NCI-H1694 (cell line): ENCODE results near the gene LRRC45.
A peak's percentile ranks its signal among the peaks of the same experiment; 100 is the strongest.

Source experiments
- DNase-seq: peaks from one replicate; lab custom pipeline; 2025; lab: John Stamatoyannopoulos, UW

LRRC45 gene

DNA sequence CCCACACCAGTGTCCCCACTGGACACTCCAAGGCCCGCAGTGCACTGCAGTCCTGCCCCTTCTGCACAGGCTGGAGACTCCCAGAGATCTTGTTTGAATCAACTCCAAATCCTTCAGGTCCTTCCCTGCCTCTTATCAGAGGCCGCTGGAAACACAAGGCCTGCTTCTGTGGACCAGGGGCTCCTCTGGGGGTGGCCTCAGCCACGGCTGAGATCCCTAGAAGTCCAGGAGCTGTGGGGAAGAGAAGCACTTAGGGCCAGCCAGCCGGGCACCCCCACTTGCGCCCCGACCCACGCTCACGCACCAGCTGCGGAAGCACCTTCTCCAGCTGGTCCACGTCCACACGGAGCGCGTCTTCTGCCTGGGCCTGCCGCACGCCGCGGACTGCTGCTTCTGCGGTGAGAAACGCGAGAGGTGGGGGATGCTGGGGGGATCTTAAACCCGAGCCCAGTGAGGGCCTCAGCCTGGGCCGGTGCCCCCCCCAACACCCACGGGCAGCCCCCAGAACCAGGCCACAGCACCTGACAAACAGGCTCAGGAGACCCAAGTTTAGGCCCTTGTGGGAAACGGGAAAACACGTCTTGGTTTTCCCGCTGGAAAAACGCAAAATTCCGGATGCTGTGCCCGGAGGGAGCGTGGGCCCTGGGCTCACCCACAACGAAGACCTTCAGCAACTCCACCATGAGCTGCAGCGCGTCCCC is 4.0 kb upstream of the LRRC45 start:
- no peak for DNase-seq

DNA sequence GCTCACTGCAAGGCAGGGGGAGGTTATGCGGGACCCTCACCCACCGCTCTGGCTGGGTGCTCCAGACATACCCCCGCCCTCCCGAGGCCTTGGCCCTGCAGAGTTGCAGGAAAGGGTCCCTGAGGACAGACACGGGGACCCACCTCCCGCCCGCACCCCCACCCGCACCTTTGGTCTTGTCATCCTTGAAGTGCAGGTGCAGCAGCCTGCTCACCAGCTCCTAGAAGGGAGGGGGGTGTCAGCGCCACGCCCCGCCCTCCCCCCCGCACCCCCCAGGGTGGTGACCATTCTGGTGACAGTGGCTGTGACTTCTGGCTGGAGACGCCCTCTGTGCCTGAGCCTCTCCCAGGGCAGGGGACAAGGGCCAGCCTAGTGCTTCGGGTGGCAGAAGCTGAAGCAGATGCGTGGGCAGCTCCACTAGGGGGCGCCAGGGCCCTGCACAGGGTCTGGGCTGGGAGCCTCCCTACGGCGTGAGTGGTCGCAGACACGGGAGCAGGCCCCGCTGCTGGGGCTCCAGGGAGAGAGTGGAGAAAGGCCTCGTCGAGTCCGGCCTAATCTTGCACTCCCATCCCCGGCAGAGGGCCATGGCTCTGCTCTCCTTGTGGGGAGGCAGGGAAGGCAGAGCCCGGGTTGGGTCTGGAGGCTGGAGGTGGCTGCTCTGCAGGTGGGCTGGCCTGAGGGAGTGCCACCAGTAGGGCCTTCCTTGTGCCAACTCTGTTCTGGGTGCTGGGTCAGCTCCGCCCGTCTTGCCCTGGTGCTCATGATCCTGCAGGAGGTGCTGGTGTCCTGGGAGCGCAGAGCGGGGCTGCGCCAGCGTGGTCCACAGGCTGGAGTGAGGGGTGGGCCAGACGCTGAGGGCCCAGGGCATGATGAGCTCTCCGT is 3.2 kb upstream of the LRRC45 start:
- peak; percentile 53 for DNase-seq

DNA sequence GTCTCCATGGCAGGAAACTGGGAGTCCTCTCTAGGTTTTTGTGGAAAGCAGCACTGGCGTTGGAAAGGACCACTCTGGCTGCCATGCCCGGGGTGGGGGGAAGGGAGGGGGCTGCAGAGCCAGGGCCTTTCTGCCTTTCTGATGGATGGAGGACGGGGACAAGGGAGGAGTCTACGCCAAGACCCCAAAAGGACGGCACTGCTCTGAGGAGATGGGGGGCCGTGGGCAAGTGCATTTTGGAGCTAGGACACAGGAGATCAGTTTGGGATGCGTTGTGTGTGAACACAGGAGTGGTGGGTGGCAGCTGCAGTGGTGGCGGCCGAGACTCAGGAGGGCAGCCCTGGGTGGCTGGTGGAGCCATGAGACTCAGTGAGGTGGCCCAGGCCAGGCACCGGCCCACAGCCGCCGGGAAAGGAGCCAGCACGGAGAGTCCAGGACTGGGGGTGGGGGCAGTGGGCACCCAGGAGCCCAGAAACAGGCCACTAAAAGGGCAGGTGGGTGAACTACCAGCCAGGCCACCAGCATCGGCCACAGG is 2.5 kb upstream of the LRRC45 start:
- DNase-seq: no peak

DNA sequence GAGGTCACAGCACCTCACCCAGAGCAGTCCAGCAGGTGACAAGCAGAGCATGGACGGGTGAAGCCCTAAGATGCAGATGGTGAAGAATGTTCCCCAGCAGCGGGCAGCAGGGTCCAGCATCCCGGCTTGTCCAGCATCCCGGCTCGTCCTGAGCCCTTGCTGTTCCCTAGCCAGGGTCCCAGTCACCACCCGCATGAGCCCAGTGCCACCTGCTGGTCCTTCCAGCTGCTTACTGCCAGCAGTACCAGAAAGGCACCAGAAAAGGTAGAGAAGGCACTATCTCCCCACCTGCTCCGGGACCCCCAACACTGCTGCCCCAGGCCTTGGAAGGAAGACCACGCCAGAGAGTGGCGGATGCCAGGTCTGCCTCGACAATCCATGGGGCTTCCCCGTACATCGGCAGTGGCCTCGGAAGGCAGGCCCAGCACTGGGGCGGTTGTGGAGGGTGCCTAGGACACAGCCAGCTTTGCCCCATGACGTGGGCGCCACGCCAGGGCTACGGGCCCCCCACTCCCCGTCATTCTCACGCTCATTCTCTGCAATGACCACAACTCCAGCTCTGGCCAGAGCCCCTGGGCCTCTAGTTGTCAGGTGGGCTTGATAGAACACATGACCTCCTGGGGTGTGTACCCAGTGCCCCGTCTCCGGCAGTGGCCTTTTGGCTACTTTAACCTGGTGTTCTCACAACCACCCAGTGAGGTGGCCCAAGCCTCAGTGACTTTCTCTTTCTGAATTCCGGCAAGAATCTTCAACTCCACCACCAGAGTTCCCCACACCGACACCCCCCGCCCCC is 1.8 kb upstream of the LRRC45 start:
- peak; percentile 71 for DNase-seq

DNA sequence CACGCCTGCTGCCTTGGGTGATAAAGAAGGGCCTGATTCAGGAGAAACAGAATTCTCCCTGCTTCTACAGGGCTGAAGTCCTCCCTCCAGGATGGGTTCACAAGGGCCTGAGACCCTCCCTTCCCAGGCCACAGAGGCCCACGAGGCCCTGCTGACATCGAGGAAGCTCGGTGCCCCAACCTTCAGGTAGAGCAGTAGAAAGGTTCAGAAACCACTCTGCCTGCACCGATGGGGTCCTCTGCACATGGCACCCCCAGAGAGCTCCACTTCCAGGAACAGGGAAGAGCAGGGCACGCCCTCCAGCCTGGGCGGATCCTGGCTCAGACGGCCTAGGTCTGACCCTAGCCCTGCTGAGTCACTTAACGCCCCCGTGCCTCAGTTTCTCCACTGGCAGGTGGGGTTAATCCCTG is 1.2 kb upstream of the LRRC45 start:
- no peak for DNase-seq

DNA sequence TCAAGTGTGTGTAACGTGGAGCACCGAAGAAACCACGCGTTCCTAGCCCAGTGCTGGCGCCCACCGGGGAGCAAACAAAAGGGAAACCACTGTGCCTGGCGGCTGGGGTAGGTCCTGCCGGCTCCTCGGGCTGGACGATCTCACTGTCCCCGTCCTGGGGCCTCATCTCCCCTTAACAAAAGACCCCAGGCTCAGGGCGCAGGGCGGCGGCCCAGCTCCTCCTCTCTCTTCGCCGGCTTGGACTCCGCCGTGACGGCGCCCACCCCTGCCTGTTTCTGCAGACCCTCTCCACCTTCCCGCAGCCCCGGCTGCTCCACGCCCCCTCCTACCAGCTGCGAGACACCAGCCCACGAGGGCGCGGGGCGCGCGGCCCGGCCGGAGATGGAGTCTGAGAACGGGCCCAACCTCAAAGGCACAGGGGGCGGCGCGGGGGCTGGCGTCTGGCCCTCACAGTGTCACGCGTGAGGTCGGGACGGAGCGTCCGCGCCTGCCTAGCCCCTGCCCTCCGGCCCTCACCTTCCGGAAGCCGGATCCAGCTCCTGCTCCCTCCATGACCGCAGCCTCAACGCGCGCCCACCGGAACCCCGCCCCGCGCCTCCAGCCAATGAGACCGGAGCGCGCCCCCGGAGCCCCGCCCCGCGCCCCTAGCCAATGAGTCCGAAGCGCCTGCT is 660 bp upstream of the LRRC45 start, which contains the start of gene CENPX:
Gene CENPX (minus strand): TSS at position 569 of the 671 bp plus-strand sequence. CDS start 17 bp downstream, at position 552.
- no peak for DNase-seq

DNA sequence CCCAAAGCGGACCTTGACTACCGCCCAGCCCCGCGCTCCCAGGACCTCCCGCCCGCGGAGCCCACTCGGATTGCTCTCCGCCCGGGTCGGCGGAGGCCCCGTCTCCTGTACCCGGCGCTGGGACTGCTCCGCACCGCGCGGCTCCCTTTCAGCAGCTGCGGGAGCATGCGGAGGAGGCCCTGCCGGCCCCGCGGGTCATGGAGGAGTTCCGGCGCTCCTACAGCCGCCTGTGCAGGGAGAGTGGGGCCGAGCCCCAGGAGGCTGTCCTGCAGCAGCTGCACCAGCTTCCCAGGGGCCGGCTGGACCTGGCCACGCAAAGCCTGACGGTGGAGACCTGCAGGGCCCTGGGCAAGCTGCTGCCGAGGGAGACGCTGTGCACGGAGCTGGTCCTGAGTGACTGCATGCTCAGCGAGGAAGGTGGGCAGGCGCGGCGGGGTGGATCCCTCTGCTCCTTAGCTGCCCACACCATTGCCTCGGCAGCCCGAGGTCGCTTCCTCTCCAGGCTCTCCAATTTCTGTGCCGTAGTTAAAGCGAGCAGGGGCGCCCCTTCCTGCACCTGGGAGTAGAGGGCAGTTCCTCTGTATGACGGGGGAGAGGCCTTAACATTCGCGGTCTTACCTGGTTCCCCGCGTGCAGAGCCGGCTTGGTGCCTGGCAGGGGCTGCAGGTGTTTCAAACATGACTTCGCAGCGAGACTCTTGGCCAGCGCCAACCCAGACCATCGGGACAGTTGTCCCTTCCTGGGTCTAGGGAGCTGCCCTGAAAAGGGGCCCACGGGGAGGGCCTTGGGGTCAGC is 539 bp downstream of the LRRC45 start:
- DNase-seq: no peak

DNA sequence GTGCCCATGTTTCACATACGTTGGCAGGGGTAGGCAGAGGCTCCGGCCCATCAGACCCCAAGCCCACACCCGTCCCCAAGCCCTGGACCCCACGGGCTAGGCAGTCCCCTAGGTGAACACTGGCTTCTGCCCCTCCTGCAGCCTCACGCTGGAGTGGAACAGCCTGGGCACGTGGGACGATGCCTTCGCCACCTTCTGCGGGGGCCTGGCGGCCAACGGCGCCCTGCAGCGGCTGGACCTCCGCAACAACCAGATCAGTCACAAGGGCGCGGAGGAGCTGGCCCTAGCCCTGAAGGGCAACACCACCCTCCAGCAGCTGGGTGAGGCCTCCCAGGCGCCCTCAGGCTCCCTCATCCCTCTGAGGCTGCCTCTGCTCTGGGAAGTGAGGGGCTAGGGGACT is 1.8 kb downstream of the LRRC45 start:
- no peak for DNase-seq

DNA sequence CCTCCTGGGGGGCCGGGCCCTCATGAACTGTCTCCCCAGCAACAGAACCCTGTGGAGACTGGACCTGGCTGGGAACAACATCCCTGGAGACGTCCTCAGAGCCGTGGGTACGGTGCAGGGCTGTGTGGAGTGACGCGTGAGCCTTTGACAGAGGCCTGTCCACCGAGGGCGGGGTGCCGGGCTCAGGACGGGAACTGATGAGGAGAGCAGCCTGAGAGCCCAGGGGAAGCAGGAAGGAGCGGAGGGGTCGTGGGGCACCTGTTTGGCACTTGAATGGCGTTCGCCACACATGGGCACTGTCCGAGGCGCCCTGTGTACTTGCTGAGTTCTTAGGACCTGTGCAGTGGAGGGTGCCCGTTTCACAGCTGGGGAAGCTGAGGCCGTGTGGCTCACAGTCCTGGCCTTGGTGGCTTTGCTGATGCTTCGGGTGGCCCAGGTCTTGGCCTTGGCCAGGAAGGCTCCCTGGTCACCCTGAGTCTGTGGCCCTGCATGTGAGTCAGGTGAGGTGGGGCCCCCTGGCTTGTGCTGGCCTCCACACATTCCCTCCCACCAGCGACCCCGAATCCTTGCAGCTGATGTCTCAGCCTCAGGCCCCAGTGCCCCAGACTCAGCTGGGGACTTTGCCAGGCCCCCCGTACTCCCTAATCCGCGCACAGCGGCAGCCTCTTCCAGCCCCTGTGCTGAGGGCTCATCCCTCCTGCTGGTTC is 2.4 kb downstream of the LRRC45 start:
- no peak for DNase-seq

DNA sequence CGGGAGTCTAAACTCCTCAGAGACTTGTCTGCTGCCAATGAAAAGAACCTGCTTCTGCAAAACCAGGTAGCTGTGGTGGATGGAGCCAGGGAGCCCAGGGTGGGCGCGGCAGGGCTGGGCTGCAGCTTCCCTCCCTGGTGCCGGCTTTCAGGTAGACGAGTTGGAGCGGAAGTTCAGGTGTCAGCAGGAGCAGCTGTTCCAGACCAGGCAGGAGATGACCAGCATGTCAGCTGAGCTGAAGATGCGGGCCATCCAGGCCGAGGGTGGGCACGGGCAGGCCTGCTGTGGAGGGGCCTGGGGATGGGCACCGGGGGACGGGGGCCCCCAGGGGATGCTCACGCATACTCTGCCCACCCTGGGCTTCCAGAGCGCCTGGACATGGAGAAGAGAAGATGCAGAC is 5.1 kb downstream of the LRRC45 start:
- no peak for DNase-seq

DNA sequence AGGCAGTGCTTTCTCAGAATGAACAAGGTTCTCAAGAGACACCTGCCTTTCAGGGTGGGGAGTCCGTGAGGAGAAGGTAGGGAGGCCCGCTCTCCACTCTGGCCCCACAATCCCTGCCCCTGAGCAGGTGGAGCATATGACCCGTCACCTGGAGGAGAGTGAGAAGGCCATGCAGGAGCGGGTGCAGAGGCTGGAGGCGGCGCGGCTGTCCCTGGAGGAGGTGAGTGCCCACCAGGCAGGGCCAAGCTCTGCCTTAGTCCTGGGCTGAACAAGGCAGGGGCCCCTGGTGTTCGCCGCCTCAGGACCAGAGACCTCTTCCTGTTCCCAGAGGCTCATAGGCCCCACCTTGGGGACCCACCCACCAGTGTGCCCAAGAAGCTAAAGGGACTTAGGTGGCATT is 5.9 kb downstream of the LRRC45 start:
- DNase-seq: no peak

DNA sequence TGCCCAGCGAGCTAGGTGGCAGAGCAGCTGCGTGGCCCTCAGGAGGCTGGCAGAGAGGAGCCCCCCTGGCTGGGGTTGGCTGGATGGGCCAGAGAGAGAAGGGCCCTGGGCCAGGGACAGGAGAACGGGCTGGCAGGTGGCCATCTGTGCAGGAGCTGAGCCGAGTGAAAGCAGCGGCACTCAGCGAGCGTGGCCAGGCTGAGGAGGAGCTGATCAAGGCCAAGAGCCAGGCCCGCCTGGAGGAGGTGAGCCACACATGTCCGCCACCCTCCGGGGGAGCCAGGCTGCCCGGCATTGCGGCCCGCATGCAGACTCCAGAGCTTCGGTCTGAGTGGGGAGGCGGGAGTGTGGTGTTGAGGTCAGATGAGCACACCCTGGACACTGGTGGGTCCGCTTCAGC is 6.3 kb downstream of the LRRC45 start:
- no peak for DNase-seq

DNA sequence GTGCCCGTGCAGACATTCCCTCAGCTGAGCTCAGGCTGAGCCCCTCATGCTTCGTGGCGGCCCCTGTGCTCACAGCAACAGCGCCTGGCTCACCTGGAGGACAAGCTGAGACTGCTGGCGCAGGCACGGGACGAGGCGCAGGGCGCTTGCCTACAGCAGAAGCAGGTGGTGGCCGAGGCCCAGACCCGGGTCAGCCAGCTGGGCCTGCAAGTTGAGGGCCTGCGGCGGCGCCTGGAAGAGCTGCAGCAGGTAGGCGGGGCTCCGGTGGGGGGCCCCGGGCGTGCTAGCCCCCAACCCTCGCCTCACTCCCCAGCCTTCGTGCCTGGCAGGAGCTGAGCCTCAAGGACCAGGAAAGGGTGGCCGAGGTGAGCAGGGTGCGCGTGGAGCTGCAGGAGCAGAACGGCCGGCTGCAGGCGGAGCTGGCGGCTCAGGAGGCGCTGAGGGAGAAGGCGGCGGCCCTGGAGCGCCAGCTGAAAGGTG is 6.9 kb downstream of the LRRC45 start:
- DNase-seq: no peak

DNA sequence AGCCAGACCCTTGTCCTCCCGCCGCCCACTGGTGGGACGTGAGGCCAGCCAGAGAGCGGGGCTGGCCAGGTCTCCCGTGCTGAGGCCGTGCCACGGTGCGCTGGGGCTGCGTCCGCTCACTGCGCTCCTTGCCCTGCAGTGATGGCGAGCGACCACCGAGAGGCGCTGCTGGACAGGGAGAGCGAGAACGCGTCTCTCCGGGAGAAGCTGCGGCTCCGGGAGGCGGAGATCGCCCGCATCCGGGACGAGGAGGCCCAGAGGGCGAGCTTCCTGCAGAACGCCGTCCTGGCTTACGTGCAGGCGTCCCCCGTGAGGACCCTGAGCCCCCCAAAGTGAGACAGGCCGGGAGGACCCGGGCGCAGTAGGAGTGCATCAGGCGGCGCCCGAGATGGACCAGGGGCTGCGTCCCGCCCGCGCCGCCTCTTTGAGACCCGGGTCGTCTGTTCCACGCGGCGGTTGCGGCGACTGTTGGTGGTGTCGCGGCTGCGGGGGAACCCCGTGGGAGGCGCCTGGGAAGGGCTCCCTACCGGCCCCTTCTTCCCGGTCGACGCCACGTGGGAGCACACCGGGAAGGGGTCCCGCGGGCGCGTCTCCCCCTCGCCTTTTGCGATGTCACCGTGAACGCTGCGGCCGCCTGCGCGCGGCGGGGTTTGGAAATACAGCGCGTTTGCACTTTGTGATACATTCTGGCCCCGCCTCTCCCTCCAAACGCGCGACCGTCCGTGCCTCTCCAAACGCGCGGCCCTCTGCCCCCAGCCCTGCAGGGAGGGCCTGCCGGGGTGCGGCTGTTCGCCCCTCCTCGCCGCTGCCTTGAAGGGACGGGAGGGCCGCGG is 7.6 kb downstream of the LRRC45 start:
- DNase-seq: peak; percentile 72

DNA sequence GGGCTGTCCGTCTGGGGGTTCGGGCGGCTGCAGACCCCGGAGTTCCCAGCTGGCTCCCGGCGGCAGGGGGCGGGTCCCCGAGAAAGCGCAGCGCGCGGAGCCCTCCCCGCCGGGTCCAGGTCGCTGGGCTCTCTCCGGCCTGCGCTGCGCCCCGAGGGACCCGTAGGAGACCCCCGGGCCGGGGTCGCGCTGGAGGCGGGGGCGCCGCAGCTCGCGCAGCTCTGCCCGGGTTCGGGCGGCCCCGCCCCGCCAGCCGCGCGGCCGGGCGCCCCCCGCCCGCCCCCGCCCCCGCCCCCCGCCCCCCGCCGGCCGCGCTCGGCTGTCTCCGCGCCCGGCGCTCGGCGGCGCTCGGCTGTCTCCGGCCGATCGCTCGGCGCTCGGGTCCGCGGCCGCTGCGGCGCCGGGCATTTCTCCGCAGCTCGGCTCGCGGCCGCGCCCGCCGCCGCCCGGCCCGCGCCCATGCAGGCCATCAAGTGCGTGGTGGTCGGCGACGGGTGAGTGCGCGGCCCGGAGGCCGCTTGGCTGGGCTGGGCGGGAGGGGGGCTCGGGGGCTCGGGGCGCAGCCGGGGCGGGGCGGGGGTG is 8.3 kb downstream of the LRRC45 start, which contains the start of gene RAC3:
Gene RAC3 (plus strand): TSS at position 376 of the 582 bp plus-strand sequence. CDS start 84 bp downstream, at position 460.
- no peak for DNase-seq

DNA sequence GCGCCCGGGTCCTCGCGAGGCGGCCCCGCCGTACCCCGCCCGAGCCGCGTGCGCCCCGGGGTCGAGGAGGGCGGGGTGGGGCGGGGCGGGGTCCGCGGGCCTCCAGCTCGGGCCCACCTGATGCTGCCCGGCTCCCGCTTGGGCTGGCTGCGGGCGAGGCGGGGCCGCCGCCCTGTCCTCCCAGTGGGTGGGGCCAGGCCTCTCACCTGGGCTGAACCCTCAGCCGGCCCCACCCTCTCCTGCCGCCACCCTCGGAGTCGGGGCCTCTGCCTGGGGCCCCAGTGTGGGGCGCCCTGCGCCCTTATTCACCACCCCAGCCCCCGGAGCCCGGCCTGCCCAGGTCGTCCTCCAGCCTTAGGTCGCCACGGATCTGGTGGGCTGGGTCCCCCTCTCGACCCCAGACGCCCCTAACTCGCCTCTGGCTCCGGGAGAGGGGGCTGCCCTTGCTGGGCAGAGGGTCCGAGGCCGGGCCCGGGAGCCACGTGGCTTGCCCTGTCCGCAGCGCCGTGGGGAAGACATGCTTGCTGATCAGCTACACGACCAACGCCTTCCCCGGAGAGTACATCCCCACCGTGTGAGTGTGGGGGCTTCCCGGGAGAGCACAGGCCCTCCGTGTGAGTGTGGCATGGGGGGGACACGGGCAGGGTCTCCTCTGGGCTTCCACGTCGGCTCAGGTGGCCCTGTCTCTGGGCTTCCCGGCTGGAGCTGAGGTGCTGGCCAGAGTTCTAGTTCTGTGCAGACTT is 9.0 kb downstream of the LRRC45 start:
- DNase-seq: peak; percentile 9

DNA sequence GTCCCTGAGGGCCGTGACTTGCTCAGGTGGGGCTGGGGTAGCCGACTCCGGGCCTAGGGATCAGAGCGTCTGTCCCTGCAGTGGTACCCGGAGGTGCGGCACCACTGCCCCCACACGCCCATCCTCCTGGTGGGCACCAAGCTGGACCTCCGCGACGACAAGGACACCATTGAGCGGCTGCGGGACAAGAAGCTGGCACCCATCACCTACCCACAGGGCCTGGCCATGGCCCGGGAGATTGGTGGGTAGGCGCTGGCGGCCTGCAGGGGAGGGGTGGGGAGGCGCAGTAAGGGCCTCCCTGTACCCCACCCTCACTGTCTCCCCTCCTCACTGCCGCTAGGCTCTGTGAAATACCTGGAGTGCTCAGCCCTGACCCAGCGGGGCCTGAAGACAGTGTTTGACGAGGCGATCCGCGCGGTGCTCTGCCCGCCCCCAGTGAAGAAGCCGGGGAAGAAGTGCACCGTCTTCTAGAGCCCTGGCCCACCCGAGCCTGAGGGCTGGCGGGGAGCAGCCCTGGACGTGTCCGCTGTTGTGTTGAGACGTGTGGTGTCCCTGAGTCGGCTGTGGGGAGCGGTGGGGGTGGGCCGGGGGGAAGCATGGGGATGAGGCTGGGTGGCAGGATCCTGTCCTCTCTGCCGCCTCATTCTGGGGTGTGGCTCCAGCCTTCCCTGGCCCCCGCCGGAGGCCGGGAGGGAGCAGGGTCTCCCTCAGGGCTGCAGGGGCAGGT is 10.4 kb downstream of the LRRC45 start:
- no peak for DNase-seq
